B cell (primary cell): ENCODE measurements around the gene PTPRN2. TPM values are rescaled to one million over a fixed set of nuclear protein-coding genes. Genes with fewer than 3 reads are reported as not detected.

Experiments
- ATAC-seq: fragments of 200-7000 bp; cut with Tn5 transposase; one replicate; pipeline ENCODE4 v1.10.0; 2021; ENCODE audit warnings: low read depth, mild to moderate bottlenecking, moderate number of reproducible peaks, moderate library complexity
- CTCF ChIA-PET: fragments of 350-600 bp; sonication (Branson Sonifier 250); formaldehyde crosslinking; loops from one replicate; lab custom pipeline; 2021; ENCODE audit warnings: antibody characterized with exemption, inconsistent platforms; lab: Charles Lee
- POLR2A ChIA-PET: fragments of 350-600 bp; sonication (Branson Sonifier 250); formaldehyde crosslinking; loops from one replicate; lab custom pipeline; 2021; ENCODE audit warnings: antibody characterized with exemption; lab: Charles Lee
- DNase-seq: peaks from one replicate; pipeline ENCODE4 v3.0.0; 2013
- H2AFZ ChIP-seq: 2 replicates; pipeline ENCODE4 v1.6.1; 2012; ENCODE audit warnings: mild to moderate bottlenecking, low read depth, low read length; ENCODE audit not compliant: insufficient read depth, poor library complexity, severe bottlenecking
- H3K27ac ChIP-seq, 2 donors: 1 replicate in 1 of 2; 2 replicates in 1 of 2; pipeline ENCODE4 v1.5.1; 2012 to 2013; ENCODE audit warnings: low read length in 2 of 2, mild to moderate bottlenecking in 2 of 2, moderate library complexity in 1 of 2
- H3K27me3 ChIP-seq, 4 experiments: fragments of 200-600 bp in 1 of 4; sonication (generic) in 1 of 4; replicated peaks in 1 of 4; 1 replicate in 2 of 4; 2 replicates in 2 of 4; pipeline versions ENCODE4 v1.6.1 to v1.7.0; 2013 to 2016; ENCODE audit warnings: low read length in 3 of 4, mild to moderate bottlenecking in 2 of 4, mixed read lengths in 1 of 4, moderate library complexity in 1 of 4; ENCODE audit not compliant: insufficient read depth in 4 of 4, control insufficient read depth in 3 of 4; ENCODE audit errors: control extremely low read depth in 1 of 4
- H3K36me3 ChIP-seq, 2 experiments: replicated peaks in 1 of 2; 1 replicate in 1 of 2; 2 replicates in 1 of 2; pipeline versions ENCODE4 v1.6.1 to v1.7.1; 2013; ENCODE audit warnings: low read length in 1 of 2; ENCODE audit not compliant: insufficient read depth in 2 of 2, control insufficient read depth in 1 of 2; ENCODE audit errors: control extremely low read depth in 1 of 2, extremely low read depth in 1 of 2
- H3K4me1 ChIP-seq, 2 donors: fragments of 200-600 bp in 1 of 2; sonication (generic) in 1 of 2; 1 replicate in 1 of 2; 2 replicates in 1 of 2; pipeline versions ENCODE4 v1.5.1 to v1.6.1; 2013 to 2017; ENCODE audit warnings: low read length in 2 of 2; ENCODE audit not compliant: control insufficient read depth in 2 of 2, insufficient read depth in 2 of 2
- H3K4me2 ChIP-seq: replicated peaks from 2 replicates; pipeline ENCODE3; 2012; ENCODE audit warnings: mild to moderate bottlenecking, low read depth, low read length; ENCODE audit not compliant: poor library complexity, severe bottlenecking
- H3K4me3 ChIP-seq, 5 experiments: fragments of 200-600 bp in 1 of 5; sonication (generic) in 1 of 5; 1 replicate in 3 of 5; 2 replicates in 2 of 5; pipeline versions ENCODE4 v1.5.1 to v1.7.0; 2011 to 2016; ENCODE audit warnings: low read length in 4 of 5, mild to moderate bottlenecking in 4 of 5, low read depth in 2 of 5, control low read depth in 1 of 5, moderate library complexity in 1 of 5; ENCODE audit not compliant: insufficient read depth in 1 of 5; ENCODE audit errors: control extremely low read depth in 1 of 5, extremely low read depth in 1 of 5
- H3K79me2 ChIP-seq: fragments of 200-600 bp; sonication (generic); one replicate; pipeline ENCODE4 v1.6.0; 2016; ENCODE audit warnings: low read length; ENCODE audit not compliant: control insufficient read depth, insufficient read depth
- H3K9ac ChIP-seq: fragments of 200-600 bp; sonication (generic); 2 replicates; pipeline ENCODE4 v1.6.1; 2017; ENCODE audit warnings: mild to moderate bottlenecking, low read length, moderate library complexity
- H3K9me3 ChIP-seq, 3 donors: one replicate each; pipeline versions ENCODE4 v1.6.1 to v1.7.1; 2013; ENCODE audit warnings: low read length in 2 of 3; ENCODE audit not compliant: control insufficient read depth in 2 of 3, insufficient read depth in 1 of 3; ENCODE audit errors: control extremely low read depth in 1 of 3
- H4K20me1 ChIP-seq: 2 replicates; pipeline ENCODE4 v1.6.0; 2012; ENCODE audit warnings: mild to moderate bottlenecking, low read length; ENCODE audit not compliant: insufficient read depth, control insufficient read depth, poor library complexity, severe bottlenecking
- H3K27ac Mint-ChIP-seq: one replicate; pipeline ENCODE4 v1.8.0; 2021; ENCODE audit warnings: mixed read lengths
- H3K27me3 Mint-ChIP-seq: one replicate; pipeline ENCODE4 v1.8.0; 2021; ENCODE audit warnings: mixed read lengths
- H3K4me1 Mint-ChIP-seq: one replicate; pipeline ENCODE4 v1.8.0; 2021; ENCODE audit warnings: mixed read lengths
- H3K4me3 Mint-ChIP-seq: one replicate; pipeline ENCODE4 v1.8.0; 2021; ENCODE audit warnings: mixed read lengths
- H3K9me3 Mint-ChIP-seq: one replicate; pipeline ENCODE4 v1.8.0; 2022; ENCODE audit warnings: mixed read lengths; ENCODE audit not compliant: insufficient read depth
- EZH2 ChIP-seq: IDR thresholded peaks from 2 replicates; pipeline ENCODE4 v1.6.1; 2012; ENCODE audit warnings: borderline replicate concordance, low read depth, mild to moderate bottlenecking, moderate library complexity, low read length; ENCODE audit not compliant: insufficient read depth, poor library complexity, severe bottlenecking
- WGBS: methylation state at CpG from one replicate; pipeline ENCODE4 v1.1.5; 2013; ENCODE audit warnings: missing lambda C conversion rate; ENCODE audit not compliant: insufficient coverage; 5-methylcytosine and 5-hydroxymethylcytosine counted together
- intact Hi-C: fragments of 100-400 bp; cut with micrococcal nuclease; formaldehyde crosslinking; loops from one replicate; pipeline ENCODE4 v1.10.0; 2022
- polyA plus RNA-seq: library from polyadenylated mRNA; depleted of rRNA; stranded (reverse); fragments of >200 nt; gene quantifications from 2 replicates; pipeline ENCODE4 v1.2.3, GENCODE V29; 2012
- total RNA-seq, 2 donors: library from RNA; stranded (reverse); fragments of 120-200 nt in 1 of 2; gene quantifications; 1 replicate in 1 of 2; 2 replicates in 1 of 2; pipeline versions ENCODE4 v1.2.3 to v1.2.4, GENCODE V29; 2013 to 2022
- TF ChIP-seq, protein P1 (sequence below): fragments of 200-600 bp; IDR thresholded peaks from one replicate; pipeline ENCODE4 v1.8.0; 2022; ENCODE audit warnings: antibody characterized with exemption, mild to moderate bottlenecking

The PTPRN2 gene
- total and polyA plus RNA-seq, 2 donors (not counting 1 experiment from before 2014, with no cell fraction given), result 2.0 to 5.0 TPM

- H3K36me3 ChIP-seq, result no peaks in the 10 kb centered on the region
- no peak overlapping the region for H3K27ac ChIP-seq
- no peak for TF ChIP-seq EZH2
- TF ChIP-seq, protein P1, sequence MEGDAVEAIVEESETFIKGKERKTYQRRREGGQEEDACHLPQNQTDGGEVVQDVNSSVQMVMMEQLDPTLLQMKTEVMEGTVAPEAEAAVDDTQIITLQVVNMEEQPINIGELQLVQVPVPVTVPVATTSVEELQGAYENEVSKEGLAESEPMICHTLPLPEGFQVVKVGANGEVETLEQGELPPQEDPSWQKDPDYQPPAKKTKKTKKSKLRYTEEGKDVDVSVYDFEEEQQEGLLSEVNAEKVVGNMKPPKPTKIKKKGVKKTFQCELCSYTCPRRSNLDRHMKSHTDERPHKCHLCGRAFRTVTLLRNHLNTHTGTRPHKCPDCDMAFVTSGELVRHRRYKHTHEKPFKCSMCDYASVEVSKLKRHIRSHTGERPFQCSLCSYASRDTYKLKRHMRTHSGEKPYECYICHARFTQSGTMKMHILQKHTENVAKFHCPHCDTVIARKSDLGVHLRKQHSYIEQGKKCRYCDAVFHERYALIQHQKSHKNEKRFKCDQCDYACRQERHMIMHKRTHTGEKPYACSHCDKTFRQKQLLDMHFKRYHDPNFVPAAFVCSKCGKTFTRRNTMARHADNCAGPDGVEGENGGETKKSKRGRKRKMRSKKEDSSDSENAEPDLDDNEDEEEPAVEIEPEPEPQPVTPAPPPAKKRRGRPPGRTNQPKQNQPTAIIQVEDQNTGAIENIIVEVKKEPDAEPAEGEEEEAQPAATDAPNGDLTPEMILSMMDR, result no peak
- peaks cover 0 to 29% (median 0%) of the 10 kb centered on the region in 3 donors for H3K9me3 ChIP-seq
- POLR2A ChIA-PET, result no interaction called here
- no peaks in the 10 kb centered on the region for H3K27me3 ChIP-seq
- CTCF ChIA-PET, result no interaction called here
- Mint-ChIP-seq H3K27me3 (no peaks in the 10 kb centered on the region), H3K27ac (no peak overlapping the region), H3K4me3 (no peak overlapping the region), H3K9me3 (peaks cover 9% of the 10 kb centered on the region), H3K4me1 (no peaks in the 10 kb centered on the region)
- ATAC-seq, result no peak
- H3K4me2 ChIP-seq, result no peak overlapping the region
- WGBS, result 88% methylated on average over 19 of the region's 19 CpGs
- H3K4me1 ChIP-seq, result no peaks in the 10 kb centered on the region
- no peak overlapping the region for H3K9ac ChIP-seq
- H2AFZ ChIP-seq, result no peak overlapping the region
- H4K20me1 ChIP-seq, result no peaks in the 10 kb centered on the region
- no peak overlapping the region for H3K4me3 ChIP-seq
- DNase-seq, result no peak
- intact Hi-C loops, result no loop called here
- no peaks in the 10 kb centered on the region for H3K79me2 ChIP-seq
These were observed 1059.9 kb downstream of the PTPRN2 start for GRCh38 chr7:157527686-157528085.

- H3K36me3 ChIP-seq, result no peaks in the 10 kb centered on the region
These were observed 1060.5 kb downstream of the PTPRN2 start for GRCh38 chr7:157526913-157527634.

More at GRCh38 chr7:157526913-157527634, 1060.5 kb downstream of the PTPRN2 start:
- H3K9me3 Mint-ChIP-seq, result peaks cover 5% of the 10 kb centered on the region
- no peaks in the 10 kb centered on the region for H4K20me1 ChIP-seq
- no peaks in the 10 kb centered on the region for H3K4me1 ChIP-seq
- no peak for DNase-seq
- no peak for ATAC-seq
- H3K27ac Mint-ChIP-seq, result no peak overlapping the region
- no peak overlapping the region for H3K4me3 ChIP-seq
- H3K27me3 Mint-ChIP-seq, result peaks cover 3% of the 10 kb centered on the region
- H2AFZ ChIP-seq, result no peak overlapping the region
- no peak overlapping the region for H3K27ac ChIP-seq
- POLR2A ChIA-PET, result no interaction called here
- WGBS, result 88% methylated on average over 20 of the region's 23 CpGs
- H3K4me3 Mint-ChIP-seq, result no peak overlapping the region
- H3K79me2 ChIP-seq, result no peaks in the 10 kb centered on the region
- intact Hi-C loops, result no loop called here
- no peaks in the 10 kb centered on the region for H3K27me3 ChIP-seq
- H3K9ac ChIP-seq, result no peak overlapping the region
- no peaks in the 10 kb centered on the region for H3K4me1 Mint-ChIP-seq
- no peak overlapping the region for H3K4me2 ChIP-seq
- TF ChIP-seq, protein P1, result no peak
- no peak for TF ChIP-seq EZH2
- CTCF ChIA-PET, result no interaction called here
- peaks cover 0 to 31% (median 0%) of the 10 kb centered on the region in 3 donors for H3K9me3 ChIP-seq
